H9 (cell line): Measurements from ENCODE around the gene CCDC149. TPM values are rescaled to one million over a fixed set of nuclear protein-coding genes. Genes with fewer than 3 reads are reported as not detected.
A peak's percentile ranks its signal among the peaks of the same experiment; 100 is the strongest.

Experiments
- DNase-seq: peaks from one replicate; pipeline ENCODE4 v3.0.0-alpha.2; 2017
- H2AFZ ChIP-seq: one replicate; pipeline ENCODE4 v1.6.1; 2013; ENCODE audit warnings: mild to moderate bottlenecking, low read length, control low read depth, moderate library complexity
- H2AK5ac ChIP-seq: 2 replicates; pipeline ENCODE4 v1.6.1; 2013; ENCODE audit warnings: low read length, control low read depth, mixed read lengths; ENCODE audit not compliant: insufficient read length
- H2BK120ac ChIP-seq: one replicate; pipeline ENCODE4 v1.6.1; 2013; ENCODE audit warnings: low read depth, mild to moderate bottlenecking, low read length, control low read depth, inconsistent platforms; ENCODE audit not compliant: poor library complexity, severe bottlenecking
- H2BK12ac ChIP-seq: 2 replicates; pipeline ENCODE4 v1.6.1; 2013; ENCODE audit warnings: low read length, control low read depth, mixed read lengths, low read depth; ENCODE audit not compliant: insufficient read length
- H2BK15ac ChIP-seq: 2 replicates; pipeline ENCODE4 v1.6.1; 2013; ENCODE audit warnings: low read depth, low read length, control low read depth
- H2BK20ac ChIP-seq: one replicate; pipeline ENCODE4 v1.6.1; 2013; ENCODE audit warnings: low read depth, mild to moderate bottlenecking, low read length, control low read depth, inconsistent platforms; ENCODE audit not compliant: poor library complexity, severe bottlenecking
- H2BK5ac ChIP-seq: 2 replicates; pipeline ENCODE4 v1.6.1; 2013; ENCODE audit warnings: low read length, control low read depth, mixed read lengths; ENCODE audit not compliant: insufficient read length
- H3K14ac ChIP-seq: 2 replicates; pipeline ENCODE4 v1.6.1; 2013; ENCODE audit warnings: low read length, control low read depth; ENCODE audit not compliant: insufficient read depth
- H3K18ac ChIP-seq: 2 replicates; pipeline ENCODE4 v1.6.1; 2013; ENCODE audit warnings: low read depth, mild to moderate bottlenecking, mixed read lengths, low read length, control low read depth; ENCODE audit not compliant: insufficient read length
- H3K23ac ChIP-seq: 2 replicates; pipeline ENCODE4 v1.6.1; 2013; ENCODE audit warnings: low read length, control low read depth, mixed read lengths, low read depth; ENCODE audit not compliant: insufficient read length
- H3K23me2 ChIP-seq: 2 replicates; pipeline ENCODE4 v1.6.1; 2013; ENCODE audit warnings: low read depth, mild to moderate bottlenecking, mixed read lengths, low read length, control low read depth; ENCODE audit not compliant: insufficient read length, poor library complexity, severe bottlenecking
- H3K27ac ChIP-seq: 2 replicates; pipeline ENCODE4 v1.5.1; 2013; ENCODE audit warnings: low read length, control low read depth, mixed read lengths, low read depth; ENCODE audit not compliant: insufficient read length
- H3K27me3 ChIP-seq: 2 replicates; pipeline ENCODE4 v1.6.1; 2013; ENCODE audit warnings: low read length, control low read depth, inconsistent platforms; ENCODE audit not compliant: insufficient read depth
- H3K4ac ChIP-seq: 2 replicates; pipeline ENCODE4 v1.6.1; 2013; ENCODE audit warnings: low read depth, mild to moderate bottlenecking, control low read depth, inconsistent platforms, low read length, moderate library complexity
- H3K4me1 ChIP-seq: 2 replicates; pipeline ENCODE4 v1.6.1; 2013; ENCODE audit warnings: low read length, control low read depth, inconsistent platforms; ENCODE audit not compliant: insufficient read depth
- H3K4me2 ChIP-seq: 2 replicates; pipeline ENCODE4 v1.6.1; 2013; ENCODE audit warnings: low read length, control low read depth, mixed read lengths; ENCODE audit not compliant: insufficient read length, insufficient read depth
- H3K56ac ChIP-seq: 2 replicates; pipeline ENCODE4 v1.6.1; 2013; ENCODE audit warnings: low read depth, mild to moderate bottlenecking, mixed read lengths, low read length, control low read depth; ENCODE audit not compliant: insufficient read length
- H3K79me1 ChIP-seq: 2 replicates; pipeline ENCODE4 v1.6.1; 2013; ENCODE audit warnings: low read depth, mild to moderate bottlenecking, moderate library complexity, low read length, control low read depth, inconsistent platforms; ENCODE audit not compliant: insufficient read depth, poor library complexity, severe bottlenecking
- H3K79me2 ChIP-seq: 2 replicates; pipeline ENCODE4 v1.6.1; 2013; ENCODE audit warnings: low read length, control low read depth, inconsistent platforms; ENCODE audit not compliant: insufficient read depth
- H3K9ac ChIP-seq: 2 replicates; pipeline ENCODE4 v1.6.1; 2013; ENCODE audit warnings: low read length, control low read depth, mixed read lengths; ENCODE audit not compliant: insufficient read length; ENCODE audit errors: extremely low read depth
- H3K9me3 ChIP-seq: one replicate; pipeline ENCODE4 v1.6.1; 2013; ENCODE audit warnings: low read depth, low read length, inconsistent platforms; ENCODE audit not compliant: control insufficient read depth
- H3T11ph ChIP-seq: one replicate; pipeline ENCODE4 v1.6.1; 2013; ENCODE audit warnings: mild to moderate bottlenecking, low read length, control low read depth, inconsistent platforms
- H4K20me1 ChIP-seq: one replicate; pipeline ENCODE4 v1.6.1; 2013; ENCODE audit not compliant: control insufficient read depth, insufficient read length, insufficient read depth
- H4K5ac ChIP-seq: 2 replicates; pipeline ENCODE4 v1.6.1; 2013; ENCODE audit warnings: low read depth, mild to moderate bottlenecking, mixed read lengths, low read length, control low read depth; ENCODE audit not compliant: insufficient read length
- H4K8ac ChIP-seq: replicated peaks from 2 replicates; pipeline ENCODE4 v1.6.1; 2013; ENCODE audit warnings: low read length, control low read depth, mixed read lengths, low read depth; ENCODE audit not compliant: insufficient read length
- H4K91ac ChIP-seq: 2 replicates; pipeline ENCODE4 v1.6.1; 2013; ENCODE audit warnings: low read depth, mild to moderate bottlenecking, moderate library complexity, mixed read lengths, low read length, control low read depth; ENCODE audit not compliant: insufficient read length
- H3K27ac Mint-ChIP-seq, 3 experiments: 2 replicates in 2 of 3; 3 replicates in 1 of 3; pipeline ENCODE4 v1.8.0; 2020 to 2021; ENCODE audit warnings: mixed read lengths in 3 of 3, mild to moderate bottlenecking in 1 of 3, moderate library complexity in 1 of 3
- H3K27me3 Mint-ChIP-seq: 2 replicates; pipeline ENCODE4 v1.8.0; 2021; ENCODE audit warnings: low read depth, mild to moderate bottlenecking, moderate library complexity, mixed read lengths
- H3K36me3 Mint-ChIP-seq, 3 experiments: 2 replicates in 2 of 3; 3 replicates in 1 of 3; pipeline ENCODE4 v1.8.0; 2020 to 2021; ENCODE audit warnings: low read depth in 3 of 3, mixed read lengths in 3 of 3; ENCODE audit not compliant: insufficient read depth in 1 of 3
- H3K4me1 Mint-ChIP-seq, 2 experiments: 2 replicates each; pipeline ENCODE4 v1.8.0; 2020; ENCODE audit warnings: mixed read lengths in 2 of 2
- H3K4me3 Mint-ChIP-seq, 2 experiments: 2 replicates in 1 of 2; 3 replicates in 1 of 2; pipeline ENCODE4 v1.8.0; 2020 to 2021; ENCODE audit warnings: mild to moderate bottlenecking in 2 of 2, mixed read lengths in 2 of 2, moderate library complexity in 1 of 2
- H3K9me3 Mint-ChIP-seq, 2 experiments: 2 replicates in 1 of 2; 3 replicates in 1 of 2; pipeline ENCODE4 v1.8.0; 2020; ENCODE audit warnings: mild to moderate bottlenecking in 2 of 2, mixed read lengths in 2 of 2, moderate library complexity in 1 of 2
- WGBS: extraction: QIAGEN DNeasy Blood & Tissue Kit; methylation state at CpG from one replicate; pipeline ENCODE4 v1.1.7; 2013; ENCODE audit warnings: missing lambda C conversion rate, low lambda C conversion rate, mixed read lengths; ENCODE audit not compliant: insufficient read length; ENCODE audit errors: extremely low coverage; 5-methylcytosine and 5-hydroxymethylcytosine counted together
- total RNA-seq: library from RNA; stranded (reverse); gene quantifications from 2 replicates; pipeline ENCODE4 v1.2.1, GENCODE V29; 2021
- TF ChIP-seq, protein P1 (sequence below): fragments of 200-600 bp; sonication (generic); conservative IDR thresholded peaks from 3 replicates; pipeline ENCODE4 v1.8.0; 2021; ENCODE audit warnings: antibody characterized with exemption, mild to moderate bottlenecking

CCDC149 gene
- total RNA-seq, 1 experiment from 2014 or later = 4.5 TPM

DNA sequence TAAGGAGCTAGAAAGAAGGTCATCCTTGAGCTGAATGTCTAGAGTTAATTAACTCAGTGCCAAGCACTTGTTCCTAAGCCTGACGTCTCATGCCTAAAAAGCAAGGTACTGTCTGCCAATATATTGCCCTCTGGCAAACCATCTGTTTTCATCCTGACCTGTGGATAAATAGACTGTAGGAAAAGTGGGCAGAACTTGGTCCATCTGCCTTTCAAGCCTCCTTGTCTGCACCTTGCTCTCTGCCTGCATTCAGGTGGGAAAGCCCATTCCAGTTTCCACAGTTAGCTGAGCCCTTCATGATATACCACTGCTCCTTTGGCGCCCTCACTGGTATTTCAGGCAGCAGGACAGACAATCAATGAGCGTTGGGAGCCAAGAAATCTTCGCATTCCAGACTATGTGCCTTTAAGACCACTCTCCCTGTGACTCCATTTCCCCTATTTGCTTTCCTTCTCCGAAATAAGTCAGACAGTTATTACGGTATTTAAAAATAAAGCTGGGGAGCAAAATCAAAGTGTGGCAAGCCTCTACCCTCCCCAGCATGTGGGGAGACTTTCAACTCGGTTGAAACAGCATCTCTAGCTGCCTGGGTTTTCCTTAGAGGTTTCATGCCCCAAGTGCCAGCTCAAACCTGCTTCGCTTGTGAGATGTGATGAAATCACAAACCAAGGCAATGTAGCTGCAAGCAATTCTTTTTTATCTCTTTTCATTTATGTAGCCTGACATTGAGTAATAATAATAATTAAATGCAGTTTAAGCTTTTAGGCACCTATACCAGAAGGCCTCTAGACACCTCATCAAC is 2.5 kb upstream of the CCDC149 start:
- Histone ChIP-seq H2BK12ac (no peak overlapping the region), H2AFZ (no peak overlapping the region), H3K27me3 (no peaks in the 10 kb centered on the region; the same call in 1 of the 2 replicates), H3K56ac (no peak overlapping the region), H3K9ac (no peak overlapping the region), H3T11ph (no peak overlapping the region), H2BK20ac (no peak overlapping the region), H3K23me2 (no peaks in the 10 kb centered on the region), H4K5ac (no peak overlapping the region), H3K14ac (no peak overlapping the region), H4K91ac (no peak overlapping the region), H3K9me3 (no peaks in the 10 kb centered on the region), H3K4me1 (peaks cover 4% of the 10 kb centered on the region; the same call in 1 of the 2 replicates), H3K23ac (no peak overlapping the region), H4K8ac (no peak overlapping the region), H3K79me1 (no peaks in the 10 kb centered on the region), H2BK5ac (no peak overlapping the region), H4K20me1 (no peaks in the 10 kb centered on the region), H2AK5ac (no peak overlapping the region), H3K4me2 (no peak overlapping the region), H3K27ac (no peak overlapping the region), H3K18ac (no peak overlapping the region), H3K79me2 (no peaks in the 10 kb centered on the region), H2BK15ac (no peak overlapping the region), H3K4ac (no peak overlapping the region), H2BK120ac (no peak overlapping the region)
- Mint-ChIP-seq H3K9me3 (peaks cover 14 to 25% of the 10 kb centered on the region in 2 experiments), H3K27ac (no peak overlapping the region), H3K27me3 (peaks cover 36% of the 10 kb centered on the region), H3K36me3 (peaks cover 7 to 36% (median 10%) of the 10 kb centered on the region in 3 experiments), H3K4me3 (no peak overlapping the region; a peak in 1 of 5 replicates), H3K4me1 (peaks cover 34 to 36% of the 10 kb centered on the region in 2 experiments)
- peak; percentile 46 for DNase-seq
- no CpG with 5 or more reads among the region's 8 CpGs for whole genome bisulfite sequencing
- TF ChIP-seq, protein P1, sequence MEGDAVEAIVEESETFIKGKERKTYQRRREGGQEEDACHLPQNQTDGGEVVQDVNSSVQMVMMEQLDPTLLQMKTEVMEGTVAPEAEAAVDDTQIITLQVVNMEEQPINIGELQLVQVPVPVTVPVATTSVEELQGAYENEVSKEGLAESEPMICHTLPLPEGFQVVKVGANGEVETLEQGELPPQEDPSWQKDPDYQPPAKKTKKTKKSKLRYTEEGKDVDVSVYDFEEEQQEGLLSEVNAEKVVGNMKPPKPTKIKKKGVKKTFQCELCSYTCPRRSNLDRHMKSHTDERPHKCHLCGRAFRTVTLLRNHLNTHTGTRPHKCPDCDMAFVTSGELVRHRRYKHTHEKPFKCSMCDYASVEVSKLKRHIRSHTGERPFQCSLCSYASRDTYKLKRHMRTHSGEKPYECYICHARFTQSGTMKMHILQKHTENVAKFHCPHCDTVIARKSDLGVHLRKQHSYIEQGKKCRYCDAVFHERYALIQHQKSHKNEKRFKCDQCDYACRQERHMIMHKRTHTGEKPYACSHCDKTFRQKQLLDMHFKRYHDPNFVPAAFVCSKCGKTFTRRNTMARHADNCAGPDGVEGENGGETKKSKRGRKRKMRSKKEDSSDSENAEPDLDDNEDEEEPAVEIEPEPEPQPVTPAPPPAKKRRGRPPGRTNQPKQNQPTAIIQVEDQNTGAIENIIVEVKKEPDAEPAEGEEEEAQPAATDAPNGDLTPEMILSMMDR = peak; percentile 54
